ENCODE data around the gene GRM4.

DNA sequence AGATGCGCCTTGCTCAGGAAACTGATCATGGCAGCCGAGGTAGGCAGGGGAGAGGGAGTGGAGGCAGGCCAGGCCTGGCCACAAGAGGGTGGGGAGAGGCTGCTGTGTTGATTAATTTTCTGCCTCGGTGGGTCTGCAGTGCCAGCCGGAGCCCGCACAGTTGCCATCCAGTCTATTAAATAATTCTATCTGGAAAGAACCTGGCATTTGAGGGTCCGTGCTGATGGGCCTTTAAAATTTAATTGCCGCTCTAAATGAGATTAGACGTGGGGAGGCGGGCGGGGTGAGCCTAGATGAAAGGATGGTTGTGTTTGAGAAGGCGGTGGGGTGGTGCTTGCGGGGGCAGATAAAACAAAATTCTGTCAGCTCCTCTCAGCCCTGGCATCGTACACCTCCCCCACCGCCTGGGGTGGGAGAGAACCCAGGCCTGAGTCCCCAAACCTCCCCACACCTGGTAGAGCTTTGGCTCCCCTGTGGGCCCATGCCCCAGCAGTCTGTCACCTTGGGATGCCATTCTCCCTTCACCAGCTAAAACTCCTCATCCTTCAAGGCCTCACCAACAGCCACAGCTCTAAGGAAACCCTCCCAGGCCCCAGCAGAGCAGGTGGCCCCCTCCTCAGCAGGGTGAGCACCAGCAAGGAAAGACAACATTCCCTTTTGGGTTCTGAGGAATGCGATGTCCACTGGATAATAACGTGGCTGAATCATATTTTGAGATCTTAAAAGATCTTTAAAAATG, 167.3 kb downstream of the GRM4 start:
- TF ChIP-seq, protein P1, sequence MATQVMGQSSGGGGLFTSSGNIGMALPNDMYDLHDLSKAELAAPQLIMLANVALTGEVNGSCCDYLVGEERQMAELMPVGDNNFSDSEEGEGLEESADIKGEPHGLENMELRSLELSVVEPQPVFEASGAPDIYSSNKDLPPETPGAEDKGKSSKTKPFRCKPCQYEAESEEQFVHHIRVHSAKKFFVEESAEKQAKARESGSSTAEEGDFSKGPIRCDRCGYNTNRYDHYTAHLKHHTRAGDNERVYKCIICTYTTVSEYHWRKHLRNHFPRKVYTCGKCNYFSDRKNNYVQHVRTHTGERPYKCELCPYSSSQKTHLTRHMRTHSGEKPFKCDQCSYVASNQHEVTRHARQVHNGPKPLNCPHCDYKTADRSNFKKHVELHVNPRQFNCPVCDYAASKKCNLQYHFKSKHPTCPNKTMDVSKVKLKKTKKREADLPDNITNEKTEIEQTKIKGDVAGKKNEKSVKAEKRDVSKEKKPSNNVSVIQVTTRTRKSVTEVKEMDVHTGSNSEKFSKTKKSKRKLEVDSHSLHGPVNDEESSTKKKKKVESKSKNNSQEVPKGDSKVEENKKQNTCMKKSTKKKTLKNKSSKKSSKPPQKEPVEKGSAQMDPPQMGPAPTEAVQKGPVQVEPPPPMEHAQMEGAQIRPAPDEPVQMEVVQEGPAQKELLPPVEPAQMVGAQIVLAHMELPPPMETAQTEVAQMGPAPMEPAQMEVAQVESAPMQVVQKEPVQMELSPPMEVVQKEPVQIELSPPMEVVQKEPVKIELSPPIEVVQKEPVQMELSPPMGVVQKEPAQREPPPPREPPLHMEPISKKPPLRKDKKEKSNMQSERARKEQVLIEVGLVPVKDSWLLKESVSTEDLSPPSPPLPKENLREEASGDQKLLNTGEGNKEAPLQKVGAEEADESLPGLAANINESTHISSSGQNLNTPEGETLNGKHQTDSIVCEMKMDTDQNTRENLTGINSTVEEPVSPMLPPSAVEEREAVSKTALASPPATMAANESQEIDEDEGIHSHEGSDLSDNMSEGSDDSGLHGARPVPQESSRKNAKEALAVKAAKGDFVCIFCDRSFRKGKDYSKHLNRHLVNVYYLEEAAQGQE (IDR thresholded peaks at IDR 0.05; ENCODE audit: low read depth): no peak
- TF ChIP-seq NFIC (IDR thresholded peaks at IDR 0.05): no peak
